HCT116 (cell line): ENCODE results near the gene LY86. TPM values are rescaled to one million over a fixed set of nuclear protein-coding genes. Genes with fewer than 3 reads are reported as not detected.

Experiments
- ATAC-seq: fragments of 200-7000 bp; cut with Tn5 transposase; 2 replicates; pipeline ENCODE4 v1.9.1; 2020; ENCODE audit warnings: mild to moderate bottlenecking, moderate library complexity
- BruUV-seq: library from RNA; stranded (reverse); fragments of 400-500 nt; replicated peaks from 2 replicates; lab custom pipeline; 2021; lab: Mats Ljungman, UMichigan
- CTCF ChIA-PET: fragments of 300-600 bp; sonication (Branson Sonifier 250); formaldehyde crosslinking; loops from one replicate; lab custom pipeline; 2021; ENCODE audit warnings: antibody characterized with exemption; lab: Charles Lee
- POLR2A ChIA-PET: fragments of 300-600, 350-600 bp; sonication (Branson Sonifier 250); formaldehyde crosslinking; loops from one replicate; lab custom pipeline; 2021; ENCODE audit warnings: antibody characterized with exemption; lab: Charles Lee
- RAD21 ChIA-PET, 2 experiments: fragments of 300-600 bp; sonication (Branson Sonifier 250); formaldehyde crosslinking; loops; one replicate each; lab custom pipeline; 2023; ENCODE audit warnings: low total read pairs in 2 of 2; ENCODE audit not compliant: uncharacterized antibody in 2 of 2, unreplicated experiment in 2 of 2, low non-redundant PET in 1 of 2; lab: Charles Lee
- DNase-seq: peaks from one replicate; pipeline ENCODE4 v3.0.0-alpha.2; 2010; ENCODE audit warnings: low read depth, low spot score
- H2AFZ ChIP-seq: fragments of 200-600 bp; shearing (Covaris generic), sonication (generic); 2 replicates; pipeline ENCODE4 v1.6.1; 2017; ENCODE audit warnings: low read depth, mixed run types, mixed read lengths, antibody characterized with exemption, low read length; ENCODE audit not compliant: poor library complexity, severe bottlenecking
- H3K27ac ChIP-seq: 2 replicates; pipeline ENCODE4 v1.5.1; 2012; ENCODE audit warnings: low read depth, low read length
- H3K27me3 ChIP-seq: fragments of 200-600 bp; sonication (generic); 2 replicates; pipeline ENCODE4 v1.6.1; 2016; ENCODE audit warnings: mixed run types, low read length, mixed read lengths; ENCODE audit not compliant: insufficient read depth
- H3K36me3 ChIP-seq, 2 experiments: fragments of 200-500 bp in 1 of 2; fragments of 200-600 bp in 1 of 2; sonication (Bioruptor generic) in 1 of 2; sonication (generic) in 1 of 2; 2 replicates each; pipeline versions ENCODE4 v1.5.1 to v1.6.1; 2014 to 2016; ENCODE audit warnings: low read length in 2 of 2, inconsistent platforms in 1 of 2, mixed read lengths in 1 of 2, mixed run types in 1 of 2; ENCODE audit not compliant: insufficient read depth in 2 of 2, control insufficient read depth in 1 of 2
- H3K4me1 ChIP-seq, 2 experiments: fragments of 200-600 bp in 1 of 2; sonication (generic) in 1 of 2; 2 replicates each; pipeline versions ENCODE4 v1.5.1 to v1.6.1; 2012 to 2017; ENCODE audit warnings: low read length in 2 of 2, inconsistent platforms in 1 of 2, mild to moderate bottlenecking in 1 of 2, mixed read lengths in 1 of 2, mixed run types in 1 of 2, moderate library complexity in 1 of 2; ENCODE audit not compliant: insufficient read depth in 2 of 2, control insufficient read depth in 1 of 2
- H3K4me2 ChIP-seq: fragments of 200-600 bp; sonication (generic); 2 replicates; pipeline ENCODE4 v1.6.1; 2017; ENCODE audit warnings: mixed run types, low read length, mixed read lengths
- H3K4me3 ChIP-seq, 2 experiments: fragments of 200-600 bp in 1 of 2; sonication (generic) in 1 of 2; replicated peaks in 1 of 2; 2 replicates each; pipeline ENCODE4 v1.5.1; 2011 to 2016; ENCODE audit warnings: low read length in 2 of 2, control low read depth in 1 of 2, low read depth in 1 of 2, mild to moderate bottlenecking in 1 of 2, mixed read lengths in 1 of 2, mixed run types in 1 of 2
- H3K79me2 ChIP-seq: fragments of 200-600 bp; sonication (generic); 2 replicates; pipeline ENCODE4 v1.6.1; 2017; ENCODE audit warnings: mild to moderate bottlenecking, mixed run types, low read length, moderate library complexity, mixed read lengths; ENCODE audit not compliant: insufficient read depth
- H3K9ac ChIP-seq: fragments of 200-600 bp; sonication (generic); 2 replicates; pipeline ENCODE4 v1.6.1; 2016; ENCODE audit warnings: low read length, mixed read lengths
- H3K9me2 ChIP-seq: fragments of 200-600 bp; sonication (generic), shearing (Covaris generic); 2 replicates; pipeline ENCODE4 v1.6.1; 2017; ENCODE audit warnings: mixed run types, mild to moderate bottlenecking, moderate library complexity; ENCODE audit not compliant: insufficient read depth
- H3K9me3 ChIP-seq, 2 experiments: fragments of 200-500 bp in 1 of 2; fragments of 200-600 bp in 1 of 2; sonication (Bioruptor generic) in 1 of 2; sonication (generic) in 1 of 2; 2 replicates each; pipeline ENCODE4 v1.6.1; 2014 to 2017; ENCODE audit warnings: low read length in 2 of 2, mixed read lengths in 2 of 2, inconsistent platforms in 1 of 2, low read depth in 1 of 2, mild to moderate bottlenecking in 1 of 2, mixed run types in 1 of 2, moderate library complexity in 1 of 2; ENCODE audit not compliant: control insufficient read depth in 1 of 2, insufficient read depth in 1 of 2
- H4K20me1 ChIP-seq: fragments of 200-600 bp; sonication (generic), shearing (Covaris generic); 2 replicates; pipeline ENCODE4 v1.6.1; 2017; ENCODE audit warnings: mixed run types, mild to moderate bottlenecking, moderate library complexity; ENCODE audit not compliant: insufficient read depth
- CBX3 ChIP-seq: IDR thresholded peaks from 2 replicates; pipeline ENCODE4 v1.6.1; 2012; ENCODE audit warnings: low read depth
- EGR1 ChIP-seq: IDR thresholded peaks from 2 replicates; pipeline ENCODE4 v1.6.1; 2012; ENCODE audit warnings: low read depth
- EZH2 ChIP-seq: fragments of 200-600 bp; sonication (generic); IDR thresholded peaks from 2 replicates; pipeline ENCODE4 v1.6.1; 2017; ENCODE audit warnings: antibody characterized with exemption, mixed run types
- EZH2phosphoT487 ChIP-seq: fragments of 200-600 bp; IDR thresholded peaks from 2 replicates; pipeline ENCODE4 v1.6.1; 2018; ENCODE audit warnings: antibody characterized with exemption, borderline replicate concordance
- FOSL1 ChIP-seq: IDR thresholded peaks from 2 replicates; pipeline ENCODE4 v1.6.1; 2012; ENCODE audit warnings: low read depth
- JUND ChIP-seq: IDR thresholded peaks from 2 replicates; pipeline ENCODE4 v1.6.1; 2012
- RAD21 ChIP-seq: IDR thresholded peaks from 2 replicates; pipeline ENCODE4 v1.6.1; 2012; ENCODE audit warnings: low read depth, mild to moderate bottlenecking
- SIN3A ChIP-seq: IDR thresholded peaks from 2 replicates; pipeline ENCODE4 v1.6.1; 2012; ENCODE audit warnings: low read depth
- SP1 ChIP-seq: IDR thresholded peaks from 2 replicates; pipeline ENCODE4 v1.6.1; 2012; ENCODE audit warnings: low read depth
- SRF ChIP-seq: IDR thresholded peaks from 2 replicates; pipeline ENCODE4 v1.6.1; 2012; ENCODE audit warnings: low read depth
- YY1 ChIP-seq: IDR thresholded peaks from 2 replicates; pipeline ENCODE4 v1.6.1; 2011; ENCODE audit warnings: low read length, low read depth, moderate library complexity, mild to moderate bottlenecking; ENCODE audit not compliant: insufficient replicate concordance; ENCODE audit errors: extremely low read depth
- ZFX ChIP-seq: fragments of 450-650 bp; IDR thresholded peaks from 2 replicates; pipeline ENCODE4 v1.6.1; 2017
- ZNF274 ChIP-seq: fragments of 200-500 bp; sonication (Bioruptor generic); IDR thresholded peaks from 2 replicates; pipeline ENCODE4 v1.6.1; 2014; ENCODE audit warnings: mild to moderate bottlenecking, low read depth, low read length, inconsistent platforms
- intact Hi-C: fragments of 100-400 bp; cut with micrococcal nuclease; formaldehyde crosslinking; loops from 2 replicates; pipeline ENCODE4 v1.10.0; 2022
- total RNA-seq: library from RNA; stranded (reverse); gene quantifications from one replicate; pipeline ENCODE4 v1.2.1, GENCODE V29; 2021; ENCODE audit not compliant: unreplicated experiment
- TF ChIP-seq, protein P1 (sequence below): IDR thresholded peaks from 2 replicates; pipeline ENCODE4 v1.6.1; 2012; ENCODE audit warnings: low read depth
- TF ChIP-seq, protein P2 (sequence below), 3 experiments: fragments of 200-600 bp in 1 of 3; sonication (generic) in 1 of 3; IDR thresholded peaks in 2 of 3; conservative IDR thresholded peaks in 1 of 3; 2 replicates each; pipeline ENCODE4 v1.5.1; 2012 to 2017; ENCODE audit warnings: low read depth in 2 of 3, low read length in 2 of 3, antibody characterized with exemption in 1 of 3, borderline replicate concordance in 1 of 3, control low read depth in 1 of 3, mild to moderate bottlenecking in 1 of 3, mixed read lengths in 1 of 3, mixed run types in 1 of 3, moderate library complexity in 1 of 3; ENCODE audit not compliant: insufficient read depth in 1 of 3
- TF ChIP-seq, protein P3 (sequence below): IDR thresholded peaks from 2 replicates; pipeline ENCODE4 v1.6.1; 2012

The LY86 gene
- total RNA-seq, 1 experiment from 2014 or later: not detected

DNA sequence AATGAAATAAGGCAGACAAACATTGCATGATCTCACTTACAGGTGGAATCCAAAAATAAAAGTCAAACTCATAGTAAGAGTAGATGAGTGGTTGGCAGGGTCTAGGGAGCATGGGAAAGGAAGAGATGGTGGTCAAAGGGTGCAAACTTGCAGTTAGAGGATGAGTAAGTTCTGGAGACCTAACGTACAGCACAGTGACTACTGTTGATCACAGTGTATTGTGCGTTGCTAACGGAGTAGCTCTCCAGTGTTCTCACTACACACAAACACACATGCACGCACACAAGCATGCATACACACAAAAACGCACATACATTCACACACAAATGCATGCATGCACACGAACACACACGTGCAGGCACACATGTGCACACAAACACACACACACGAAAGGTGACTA, 54.9 kb downstream of the LY86 start:
- Histone ChIP-seq H3K36me3 (no peaks in the 10 kb centered on the region), H3K9me2 (no peaks in the 10 kb centered on the region), H3K4me2 (no peak overlapping the region), H3K9me3 (no peaks in the 10 kb centered on the region), H3K79me2 (no peaks in the 10 kb centered on the region), H3K27me3 (peaks cover 19% of the 10 kb centered on the region), H3K4me1 (no peaks in the 10 kb centered on the region), H2AFZ (no peak overlapping the region), H3K4me3 (no peak overlapping the region), H3K27ac (no peak overlapping the region), H3K9ac (no peak overlapping the region), H4K20me1 (no peaks in the 10 kb centered on the region)
- no peak for TF ChIP-seq YY1
- TF ChIP-seq CBX3: no peak
- no peak for TF ChIP-seq SIN3A
- no peak for TF ChIP-seq ZFX
- TF ChIP-seq, protein P1, sequence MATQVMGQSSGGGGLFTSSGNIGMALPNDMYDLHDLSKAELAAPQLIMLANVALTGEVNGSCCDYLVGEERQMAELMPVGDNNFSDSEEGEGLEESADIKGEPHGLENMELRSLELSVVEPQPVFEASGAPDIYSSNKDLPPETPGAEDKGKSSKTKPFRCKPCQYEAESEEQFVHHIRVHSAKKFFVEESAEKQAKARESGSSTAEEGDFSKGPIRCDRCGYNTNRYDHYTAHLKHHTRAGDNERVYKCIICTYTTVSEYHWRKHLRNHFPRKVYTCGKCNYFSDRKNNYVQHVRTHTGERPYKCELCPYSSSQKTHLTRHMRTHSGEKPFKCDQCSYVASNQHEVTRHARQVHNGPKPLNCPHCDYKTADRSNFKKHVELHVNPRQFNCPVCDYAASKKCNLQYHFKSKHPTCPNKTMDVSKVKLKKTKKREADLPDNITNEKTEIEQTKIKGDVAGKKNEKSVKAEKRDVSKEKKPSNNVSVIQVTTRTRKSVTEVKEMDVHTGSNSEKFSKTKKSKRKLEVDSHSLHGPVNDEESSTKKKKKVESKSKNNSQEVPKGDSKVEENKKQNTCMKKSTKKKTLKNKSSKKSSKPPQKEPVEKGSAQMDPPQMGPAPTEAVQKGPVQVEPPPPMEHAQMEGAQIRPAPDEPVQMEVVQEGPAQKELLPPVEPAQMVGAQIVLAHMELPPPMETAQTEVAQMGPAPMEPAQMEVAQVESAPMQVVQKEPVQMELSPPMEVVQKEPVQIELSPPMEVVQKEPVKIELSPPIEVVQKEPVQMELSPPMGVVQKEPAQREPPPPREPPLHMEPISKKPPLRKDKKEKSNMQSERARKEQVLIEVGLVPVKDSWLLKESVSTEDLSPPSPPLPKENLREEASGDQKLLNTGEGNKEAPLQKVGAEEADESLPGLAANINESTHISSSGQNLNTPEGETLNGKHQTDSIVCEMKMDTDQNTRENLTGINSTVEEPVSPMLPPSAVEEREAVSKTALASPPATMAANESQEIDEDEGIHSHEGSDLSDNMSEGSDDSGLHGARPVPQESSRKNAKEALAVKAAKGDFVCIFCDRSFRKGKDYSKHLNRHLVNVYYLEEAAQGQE: no peak
- intact Hi-C loops: no loop called here
- ATAC-seq: no peak
- RAD21 ChIA-PET: no interaction called here
- CTCF ChIA-PET: no interaction called here
- POLR2A ChIA-PET: no interaction called here
- no TSS peak for BruUV-seq
- DNase-seq: no peak

DNA sequence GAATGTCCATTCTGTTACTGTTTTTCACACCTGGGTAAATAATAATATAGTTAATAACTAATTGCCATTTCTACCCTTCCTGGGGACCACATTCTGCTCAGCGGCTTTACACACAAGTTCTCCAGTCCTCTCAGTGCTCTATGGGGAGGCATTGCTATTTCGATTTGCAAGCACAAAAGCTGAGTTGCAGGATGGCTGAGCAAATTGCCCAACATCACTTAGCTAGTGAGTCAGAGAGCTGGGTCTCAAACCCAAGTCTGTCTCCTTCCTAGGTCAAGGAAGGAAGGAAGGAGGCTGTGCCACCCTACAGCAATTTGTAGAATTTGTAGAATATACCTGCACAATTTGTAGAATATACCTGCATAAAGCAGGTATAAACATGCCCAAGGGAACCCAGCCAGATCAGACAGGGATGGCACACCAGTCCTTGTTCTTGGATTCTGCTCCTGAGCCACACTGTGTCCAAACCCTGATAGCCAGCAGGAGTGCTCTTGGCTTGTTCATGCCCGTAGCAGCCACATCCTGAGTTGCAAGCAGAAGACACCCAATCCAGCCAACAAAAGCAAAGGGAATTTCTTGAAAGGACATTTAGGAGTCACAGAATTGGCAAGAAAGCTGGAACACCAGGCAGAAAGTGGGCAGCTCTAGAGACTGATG, 56.9 kb downstream of the LY86 start:
- no peak overlapping the region for H3K9ac ChIP-seq
- no peak for DNase-seq
- CTCF ChIA-PET: interaction anchor here (1.2 kb wide), 1 partner anchor 32 kb away, joined by 4 read pairs; no protein-coding TSS in a partner anchor
- H3K79me2 ChIP-seq: no peaks in the 10 kb centered on the region
- ATAC-seq: no peak
- no peaks in the 10 kb centered on the region for H3K4me1 ChIP-seq
- RAD21 ChIA-PET: no interaction called here
- no peaks in the 10 kb centered on the region for H4K20me1 ChIP-seq
- H3K9me2 ChIP-seq: no peaks in the 10 kb centered on the region
- peaks cover 19% of the 10 kb centered on the region for H3K27me3 ChIP-seq
- POLR2A ChIA-PET: no interaction called here
- no peak overlapping the region for H3K4me3 ChIP-seq
- no peak overlapping the region for H3K4me2 ChIP-seq
- no peak overlapping the region for H3K27ac ChIP-seq
- intact Hi-C loops: no loop called here
- no peak overlapping the region for H2AFZ ChIP-seq
- H3K36me3 ChIP-seq: no peaks in the 10 kb centered on the region
- H3K9me3 ChIP-seq: no peaks in the 10 kb centered on the region
- no TSS peak for BruUV-seq
- TF ChIP-seq EZH2phosphoT487: no peak
- TF ChIP-seq FOSL1: no peak
- TF ChIP-seq, protein P2, sequence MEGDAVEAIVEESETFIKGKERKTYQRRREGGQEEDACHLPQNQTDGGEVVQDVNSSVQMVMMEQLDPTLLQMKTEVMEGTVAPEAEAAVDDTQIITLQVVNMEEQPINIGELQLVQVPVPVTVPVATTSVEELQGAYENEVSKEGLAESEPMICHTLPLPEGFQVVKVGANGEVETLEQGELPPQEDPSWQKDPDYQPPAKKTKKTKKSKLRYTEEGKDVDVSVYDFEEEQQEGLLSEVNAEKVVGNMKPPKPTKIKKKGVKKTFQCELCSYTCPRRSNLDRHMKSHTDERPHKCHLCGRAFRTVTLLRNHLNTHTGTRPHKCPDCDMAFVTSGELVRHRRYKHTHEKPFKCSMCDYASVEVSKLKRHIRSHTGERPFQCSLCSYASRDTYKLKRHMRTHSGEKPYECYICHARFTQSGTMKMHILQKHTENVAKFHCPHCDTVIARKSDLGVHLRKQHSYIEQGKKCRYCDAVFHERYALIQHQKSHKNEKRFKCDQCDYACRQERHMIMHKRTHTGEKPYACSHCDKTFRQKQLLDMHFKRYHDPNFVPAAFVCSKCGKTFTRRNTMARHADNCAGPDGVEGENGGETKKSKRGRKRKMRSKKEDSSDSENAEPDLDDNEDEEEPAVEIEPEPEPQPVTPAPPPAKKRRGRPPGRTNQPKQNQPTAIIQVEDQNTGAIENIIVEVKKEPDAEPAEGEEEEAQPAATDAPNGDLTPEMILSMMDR (IDR thresholded peaks at IDR 0.05 in 2 of 3, conservative IDR thresholded peaks at IDR 0.05 in 1 of 3; ENCODE audit: borderline replicate concordance in 1 of 3, insufficient read depth in 1 of 3, low read depth in 2 of 3, low read length in 2 of 3): no peak
- no peak for TF ChIP-seq SP1
- no peak for TF ChIP-seq EZH2
- no peak for TF ChIP-seq SRF
- TF ChIP-seq JUND: no peak
- TF ChIP-seq CBX3: no peak
- no peak for TF ChIP-seq EGR1
- no peak for TF ChIP-seq ZNF274
- no peak for TF ChIP-seq SIN3A
- no peak for TF ChIP-seq RAD21
- TF ChIP-seq, protein P3, sequence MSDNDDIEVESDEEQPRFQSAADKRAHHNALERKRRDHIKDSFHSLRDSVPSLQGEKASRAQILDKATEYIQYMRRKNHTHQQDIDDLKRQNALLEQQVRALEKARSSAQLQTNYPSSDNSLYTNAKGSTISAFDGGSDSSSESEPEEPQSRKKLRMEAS: no peak
